ENCODE measurements around the gene GALNT10. TPM values are rescaled to one million over a fixed set of nuclear protein-coding genes. Genes with fewer than 3 reads are reported as not detected.

GALNT10 gene
- total and polyA plus RNA-seq, 2 of the 4 experiments (the other 2 are of a cell fraction): 46.2 to 67.0 TPM

- no peaks in the 10 kb centered on the region for H4K20me1 ChIP-seq (ENCODE audit: insufficient read depth, low read length)
- ATAC-seq (ENCODE audit: low read depth) (no peak), DNase-seq (no peak)
- H3K14ac ChIP-seq (replicated peaks; ENCODE audit: low read depth, low read length): no peak overlapping the region
- H3K79me1 ChIP-seq (ENCODE audit: low read depth in 1 of 2, low read length in 2 of 2): no peaks in the 10 kb centered on the region
- TF ChIP-seq SMC3 (IDR thresholded peaks at IDR 0.05; ENCODE audit: low read depth, low read length): no peak
- TF ChIP-seq USF2 (IDR thresholded peaks at IDR 0.05; ENCODE audit: low read depth, low read length): no peak
- no peak for TF ChIP-seq ELK1 (IDR thresholded peaks at IDR 0.05; ENCODE audit: borderline replicate concordance, low read depth, low read length)
- no peak for TF ChIP-seq NFE2L2 (IDR thresholded peaks at IDR 0.05; ENCODE audit: low read depth, low read length)
- TF ChIP-seq MAZ (IDR thresholded peaks at IDR 0.05; ENCODE audit: borderline replicate concordance, low read depth, low read length): no peak
- no peak for TF ChIP-seq CEBPB (IDR thresholded peaks at IDR 0.05; ENCODE audit: low read depth, low read length)
- no peak for TF ChIP-seq BHLHE40 (IDR thresholded peaks at IDR 0.05; ENCODE audit: low read depth, low read length)
- no peak for TF ChIP-seq FOS (IDR thresholded peaks at IDR 0.05; ENCODE audit: low read depth, low read length)
- TF ChIP-seq RAD21 (IDR thresholded peaks at IDR 0.05; ENCODE audit: low read length): no peak
- TF ChIP-seq CHD1 (IDR thresholded peaks at IDR 0.05; ENCODE audit: low read depth, low read length): no peak
- TF ChIP-seq RCOR1 (IDR thresholded peaks at IDR 0.05; ENCODE audit: insufficient replicate concordance, low read length): no peak
- TF ChIP-seq RFX5 (IDR thresholded peaks at IDR 0.05; ENCODE audit: low read depth, low read length): no peak
- TF ChIP-seq MXI1 (IDR thresholded peaks at IDR 0.05; ENCODE audit: borderline replicate concordance, low read depth, low read length): no peak
- no peak for TF ChIP-seq POLR2A (IDR thresholded peaks at IDR 0.05; ENCODE audit: low read depth, low read length)
- no peak for TF ChIP-seq CTCF (conservative IDR thresholded peaks at IDR 0.05; ENCODE audit: low read depth, low read length)
- no peak for TF ChIP-seq MAFK (IDR thresholded peaks at IDR 0.05; ENCODE audit: low read depth, low read length)
- no peak overlapping the region for H4K8ac ChIP-seq (ENCODE audit: low read depth in 2 of 2, low read length in 2 of 2)
- dilution Hi-C loops (cut with HindIII; ENCODE audit: low sequenced_read_pairs, unreplicated experiment): no loop called here
- H3K18ac ChIP-seq (ENCODE audit: low read depth, low read length): no peak overlapping the region
- ChIA-PET POLR2A (ENCODE audit: unreplicated experiment) (no interaction called here), CTCF (no interaction called here)
- H4K91ac ChIP-seq (ENCODE audit: insufficient read depth, low read depth, low read length): no peak overlapping the region
- no peak overlapping the region; the same call in 1 of the 2 replicates for H3K23ac ChIP-seq (ENCODE audit: low read depth, low read length)
- no peak overlapping the region for H2BK5ac ChIP-seq (ENCODE audit: low read depth, low read length, poor library complexity, severe bottlenecking)
- in situ Hi-C loops (cut with MboI; ENCODE audit: low sequenced_read_pairs): no loop called here
- H3K27me3 ChIP-seq (ENCODE audit: control insufficient read depth, insufficient read depth, low read length): peaks cover 35% of the 10 kb centered on the region
- no peak overlapping the region for H2BK120ac ChIP-seq (ENCODE audit: low read depth, low read length)
- H3K9me1 ChIP-seq (ENCODE audit: insufficient read depth, low read length): peaks cover 3% of the 10 kb centered on the region; the same call in 1 of the 2 replicates
- intact Hi-C loops (cut with micrococcal nuclease): no loop called here
- WGBS, 2 experiments (ENCODE audit: extremely low coverage in 2 of 2, insufficient read length in 1 of 2): no CpG with 5 or more reads among the region's 2 CpGs
- no peak overlapping the region for H3K4ac ChIP-seq (ENCODE audit: low read depth, low read length)
- no peak overlapping the region for H2AK5ac ChIP-seq (ENCODE audit: low read depth, low read length)
- no peak overlapping the region for H2AK9ac ChIP-seq (replicated peaks; ENCODE audit: low read depth, low read length, poor library complexity)
- no TSS peak for BruUV-seq (replicated peaks)
- no peaks in the 10 kb centered on the region for H3K36me3 ChIP-seq (ENCODE audit: control insufficient read depth, insufficient read depth, low read length)
- no peak overlapping the region for H3K4me3 ChIP-seq (ENCODE audit: insufficient read depth, low read depth, low read length)
- H3K4me1 ChIP-seq (ENCODE audit: control insufficient read depth, insufficient read depth, low read length): no peaks in the 10 kb centered on the region
- no peak overlapping the region for H2BK20ac ChIP-seq (ENCODE audit: low read depth, low read length)
- H2BK15ac ChIP-seq (ENCODE audit: low read depth, low read length): no peak overlapping the region
- no peak overlapping the region for H4K5ac ChIP-seq (ENCODE audit: low read depth, low read length)
- no peaks in the 10 kb centered on the region for H3K9me3 ChIP-seq (ENCODE audit: control insufficient read depth, insufficient read depth, low read length)
- no peak overlapping the region for H2AFZ ChIP-seq (replicated peaks; ENCODE audit: low read length, poor library complexity)
- H3K4me2 ChIP-seq (ENCODE audit: low read depth, low read length): no peak overlapping the region
- no peak overlapping the region for H3K9ac ChIP-seq (ENCODE audit: low read depth, low read length)
- H3K27ac ChIP-seq (ENCODE audit: insufficient read depth, low read length): no peak overlapping the region
- H3K56ac ChIP-seq (ENCODE audit: extremely low read depth, insufficient read depth, low read length): no peak overlapping the region
Measured at GRCh38 chr5:154168395-154168794, 22.1 kb upstream of the GALNT10 start.

Data from IMR-90 (cell line).